Ovary (tissue), 9 donors: ENCODE data around the gene FLNA. TPM values are rescaled to one million over a fixed set of nuclear protein-coding genes. Genes with fewer than 3 reads are reported as not detected.
A peak's percentile ranks its signal among the peaks of the same experiment; 100 is the strongest.
"Not testable (repeated sequence)": the region's sequence is repeated elsewhere in the genome, so short reads cannot be mapped to it uniquely, and the experiment has no call there.

Experiments
- DNase-seq, 5 donors: peaks; one replicate each; pipeline ENCODE4 v3.0.0-alpha.2; 2019 to 2020
- H3K27ac ChIP-seq, 2 donors: fragments of 200-600 bp; one replicate each; pipeline versions ENCODE4 v1.5.1 to v1.8.0; 2019 to 2022
- H3K27me3 ChIP-seq: fragments of 200-600 bp; one replicate; pipeline ENCODE4 v1.8.0; 2022
- H3K36me3 ChIP-seq: fragments of 200-600 bp; sonication (generic); one replicate; pipeline ENCODE4 v1.5.1; 2019
- H3K4me1 ChIP-seq: one replicate; pipeline ENCODE4 v1.8.1; 2013; ENCODE audit warnings: mild to moderate bottlenecking, moderate library complexity; ENCODE audit not compliant: insufficient read depth
- H3K4me3 ChIP-seq: fragments of 200-600 bp; sonication (generic); one replicate; pipeline ENCODE4 v1.5.1; 2017
- H3K9me3 ChIP-seq, 2 donors: fragments of 200-600 bp in 1 of 2; sonication (generic) in 1 of 2; one replicate each; pipeline versions ENCODE4 v1.5.1 to v1.8.1; 2013 to 2019; ENCODE audit warnings: mild to moderate bottlenecking in 1 of 2, moderate library complexity in 1 of 2
- EP300 ChIP-seq: sonication (generic); formaldehyde crosslinking; IDR thresholded peaks from one replicate; pipeline ENCODE4 v1.6.1; 2017; ENCODE audit warnings: antibody characterized with exemption
- POLR2A ChIP-seq: fragments of 450-650 bp; IDR thresholded peaks from one replicate; pipeline ENCODE4 v1.6.1; 2017; ENCODE audit warnings: antibody characterized with exemption, mild to moderate bottlenecking, moderate library complexity
- WGBS, 3 donors: extraction: QIAGEN DNeasy Blood & Tissue Kit in 1 of 3; methylation state at CpG; one replicate each; pipeline versions ENCODE4 v1.1.5 to v1.1.7; 2013 to 2017; 5-methylcytosine and 5-hydroxymethylcytosine counted together
- intact Hi-C, 4 donors: fragments of 100-400 bp; cut with DNase I; formaldehyde crosslinking; loops; one replicate each; pipeline versions ENCODE4 v1.11.0 to v1.15.1; 2022 to 2023
- polyA plus RNA-seq, 2 donors: library from polyadenylated mRNA; stranded (reverse); fragments of 200-250 nt in 1 of 2; fragments of 350-450 nt in 1 of 2; fragmentation: Illumina TruSeq in 1 of 2; extraction: RNeasy Lipid Tissue Mini Kit (QIAGEN cat#74804) in 1 of 2; gene quantifications; one replicate each; pipeline ENCODE4 v1.2.3, GENCODE V29; 2013 to 2014
- total RNA-seq, 7 donors: library from RNA; depleted of rRNA in 2 of 7; stranded (reverse); fragments of >200 nt in 2 of 7; fragmentation: NEBNext Ultra II Directional in 3 of 7; extraction: Animal tissue kit (Norgen Biotek cat#: 25700) in 3 of 7; gene quantifications; one replicate each; pipeline versions ENCODE4 v1.1.0 to v1.2.4, GENCODE V29; 2016 to 2023
- TF ChIP-seq, protein P1 (sequence below), 3 donors: fragments of 450-650 bp in 2 of 3; fragments of 200-600 bp in 1 of 3; IDR thresholded peaks; one replicate each; pipeline versions ENCODE4 v1.5.1 to v1.8.0; 2016 to 2022; ENCODE audit warnings: antibody characterized with exemption in 3 of 3, mild to moderate bottlenecking in 1 of 3
- donor health status: DM: no; HTN: no; CAD: no; lungs with moderate emphysema.
- donor health status: DM: no; HTN: no; CAD: no.
- donor health status: Bipolar disorder and iron deficiency.
- donor health status: DM: yes; HTN: yes; CAD: no.
- donor health status: DM: no; HTN: no; CAD: no.
- donor health status: DM: yes; HTN: yes; CAD: no.

Gene FLNA
- total and polyA plus RNA-seq, 9 donors = 327 to 2,249 (median 885) TPM

DNA sequence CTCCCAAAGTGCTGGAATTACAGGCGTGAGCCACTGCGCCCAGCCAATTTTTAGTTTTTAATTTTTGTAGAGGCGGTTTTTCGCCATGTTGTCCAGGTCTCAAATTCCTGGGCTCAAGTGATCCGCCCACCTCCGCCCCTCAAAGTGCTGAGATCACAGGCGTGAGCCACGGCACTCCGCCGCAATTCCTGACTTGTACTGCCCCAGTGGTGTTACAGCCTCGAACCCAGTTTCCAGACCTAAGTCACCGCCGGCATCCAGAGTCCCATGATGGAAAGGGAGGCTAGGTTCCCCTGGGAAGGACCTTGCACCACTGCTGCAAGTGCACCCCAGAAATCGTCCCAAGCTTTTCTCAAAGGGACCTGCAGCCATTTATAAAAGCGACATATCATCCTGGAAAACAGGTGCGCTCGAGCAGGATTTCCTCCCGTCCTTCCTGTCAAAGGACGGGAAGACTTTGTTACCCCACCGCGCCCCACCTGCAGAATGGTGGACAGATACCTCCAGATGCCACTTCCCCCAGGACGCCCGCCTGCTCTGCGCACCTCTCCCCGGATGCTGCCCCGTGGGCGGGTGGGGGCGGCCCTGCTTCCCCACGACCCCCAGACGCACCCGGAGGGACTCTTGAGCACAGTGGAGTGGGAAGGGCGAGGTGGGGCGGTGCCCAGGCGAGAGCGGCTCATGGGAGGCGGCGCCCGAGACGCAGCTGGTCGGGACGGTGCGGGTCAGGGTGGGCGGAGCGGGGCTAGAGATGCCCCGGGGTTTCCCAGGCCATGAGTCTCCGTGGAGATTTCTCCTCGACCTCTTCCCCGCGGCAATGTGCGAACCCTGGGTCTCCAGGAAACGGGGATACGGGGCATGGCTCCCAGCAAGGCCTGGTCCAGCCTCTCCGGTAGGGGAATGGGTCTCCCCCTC is 22.8 kb upstream of the FLNA start:
- peak; percentile 78 to 88 (median 83) for DNase-seq
- no peaks in the 10 kb centered on the region for H3K4me1 ChIP-seq
- H3K4me3 ChIP-seq = peak overlapping the region; percentile 36
- H3K27ac ChIP-seq = peak overlapping the region; percentile 83 to 96
- peak; percentile 53 for TF ChIP-seq POLR2A
- TF ChIP-seq, protein P1, sequence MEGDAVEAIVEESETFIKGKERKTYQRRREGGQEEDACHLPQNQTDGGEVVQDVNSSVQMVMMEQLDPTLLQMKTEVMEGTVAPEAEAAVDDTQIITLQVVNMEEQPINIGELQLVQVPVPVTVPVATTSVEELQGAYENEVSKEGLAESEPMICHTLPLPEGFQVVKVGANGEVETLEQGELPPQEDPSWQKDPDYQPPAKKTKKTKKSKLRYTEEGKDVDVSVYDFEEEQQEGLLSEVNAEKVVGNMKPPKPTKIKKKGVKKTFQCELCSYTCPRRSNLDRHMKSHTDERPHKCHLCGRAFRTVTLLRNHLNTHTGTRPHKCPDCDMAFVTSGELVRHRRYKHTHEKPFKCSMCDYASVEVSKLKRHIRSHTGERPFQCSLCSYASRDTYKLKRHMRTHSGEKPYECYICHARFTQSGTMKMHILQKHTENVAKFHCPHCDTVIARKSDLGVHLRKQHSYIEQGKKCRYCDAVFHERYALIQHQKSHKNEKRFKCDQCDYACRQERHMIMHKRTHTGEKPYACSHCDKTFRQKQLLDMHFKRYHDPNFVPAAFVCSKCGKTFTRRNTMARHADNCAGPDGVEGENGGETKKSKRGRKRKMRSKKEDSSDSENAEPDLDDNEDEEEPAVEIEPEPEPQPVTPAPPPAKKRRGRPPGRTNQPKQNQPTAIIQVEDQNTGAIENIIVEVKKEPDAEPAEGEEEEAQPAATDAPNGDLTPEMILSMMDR (IDR thresholded peaks at IDR 0.05) = no peak
- no peak for TF ChIP-seq EP300
- intact Hi-C loops = no loop called here
- H3K36me3 ChIP-seq = no peaks in the 10 kb centered on the region
- no peaks in the 10 kb centered on the region for H3K9me3 ChIP-seq
- WGBS, 3 donors = 31 to 53% (median 32%) methylated on average over 51 to 53 of the region's 53 CpGs
- H3K27me3 ChIP-seq = no peaks in the 10 kb centered on the region

DNA sequence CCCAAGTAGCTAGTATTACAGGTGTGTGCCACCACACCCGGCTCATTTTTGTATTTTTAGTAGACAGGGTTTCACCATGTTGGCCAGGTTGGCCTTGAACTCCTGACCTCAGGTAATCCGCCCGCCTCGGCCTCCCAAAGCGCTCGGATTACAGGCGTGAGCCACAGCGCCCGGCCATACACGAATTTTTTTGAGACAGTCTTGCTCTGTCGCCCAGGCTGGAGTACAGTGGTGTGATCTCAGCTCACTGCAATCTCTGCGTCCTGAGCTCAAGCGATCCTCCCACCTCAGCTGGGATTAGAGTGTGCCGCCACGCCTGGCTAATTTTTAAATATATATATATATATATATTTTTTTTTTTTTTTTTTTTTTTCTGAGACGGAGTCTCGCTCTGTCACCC is 21.9 kb upstream of the FLNA start:
- H3K4me3 ChIP-seq, H3K9me3 ChIP-seq, H3K27me3 ChIP-seq, H3K36me3 ChIP-seq, H3K27ac ChIP-seq, H3K4me1 ChIP-seq, intact Hi-C loops: not testable (repeated sequence)
- 80 to 84% (median 83%) methylated on average over 17 of the region's 17 CpGs for WGBS, 3 donors
- DNase-seq = peak in 1 of 5 donors; percentile 25

DNA sequence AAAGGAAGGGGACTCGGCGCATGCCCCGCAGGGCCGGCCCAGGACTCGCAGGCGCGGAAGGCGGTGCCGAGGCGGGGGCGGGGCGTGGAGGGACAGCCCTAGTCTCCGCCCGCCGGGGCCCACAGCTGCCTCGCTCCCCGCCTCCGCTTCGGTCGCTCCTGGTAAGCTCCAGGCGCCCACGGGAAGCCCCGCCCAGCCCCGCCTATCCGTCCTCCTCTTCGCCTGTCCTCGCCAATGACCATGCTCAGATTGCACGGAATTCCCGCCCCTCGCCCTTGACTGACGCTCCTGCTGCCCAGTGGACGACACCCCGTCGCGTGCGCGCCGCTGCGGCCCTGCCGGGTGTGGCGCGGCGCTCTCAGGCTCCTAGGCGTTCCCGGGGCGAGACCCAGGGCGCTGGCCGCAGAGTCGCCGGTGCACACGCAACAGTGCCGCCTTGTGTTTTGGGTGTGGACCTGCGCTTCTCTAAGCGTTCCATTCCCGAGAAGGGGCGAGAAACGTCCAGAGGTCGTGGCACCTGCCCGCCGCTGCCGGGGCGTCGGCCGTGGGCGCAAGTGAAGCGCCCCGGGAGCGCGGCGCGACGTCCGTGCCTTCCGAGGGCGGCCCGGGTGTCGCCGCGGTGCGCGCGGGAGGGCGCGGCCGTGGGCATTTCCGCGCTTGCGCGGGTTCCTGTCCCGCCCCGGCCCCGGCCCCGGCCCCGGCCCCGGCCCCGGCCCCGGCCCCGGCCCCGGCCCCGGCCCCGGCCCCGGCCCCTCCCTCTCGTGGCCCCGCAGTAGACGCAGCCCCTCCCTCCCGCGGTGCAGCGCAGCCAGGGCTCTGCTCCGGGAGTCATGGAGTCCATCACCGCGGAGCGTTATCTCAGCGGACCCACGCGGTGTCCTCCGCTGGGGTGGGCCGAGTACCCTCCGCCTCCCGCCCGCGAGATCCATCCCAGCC is 15.6 kb upstream of the FLNA start:
- peak in 1 of 5 donors; percentile 33 for DNase-seq
- H3K27ac ChIP-seq, intact Hi-C loops, H3K27me3 ChIP-seq, H3K9me3 ChIP-seq, H3K36me3 ChIP-seq, H3K4me1 ChIP-seq: not testable (repeated sequence)
- peak overlapping the region; percentile 24 for H3K4me3 ChIP-seq
- 32 to 72% methylated on average over 15 to 30 of the region's 121 CpGs; no CpG with 5 or more reads in 1 of the 3 donors for WGBS, 3 donors

DNA sequence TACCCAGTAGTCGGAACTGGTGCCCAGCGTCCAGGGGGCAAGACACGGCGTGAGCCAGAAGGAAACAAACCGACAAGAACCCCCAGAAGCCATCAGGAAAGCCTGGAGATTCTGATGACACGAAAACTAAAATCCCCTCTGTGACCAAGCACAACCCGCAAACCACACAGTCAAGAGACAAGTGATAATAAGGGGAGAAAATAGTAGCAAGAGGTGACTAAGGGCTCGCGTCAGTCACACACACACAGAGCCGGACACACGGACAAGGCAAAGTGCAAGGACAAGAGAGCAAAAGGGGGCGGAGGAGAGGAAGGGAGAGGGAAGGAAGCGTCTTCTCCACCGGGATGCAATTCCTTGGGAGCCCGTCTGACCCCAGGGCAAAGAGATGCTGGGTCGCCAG is 14.2 kb upstream of the FLNA start:
- H3K9me3 ChIP-seq, H3K4me3 ChIP-seq, intact Hi-C loops, H3K27me3 ChIP-seq, H3K36me3 ChIP-seq, DNase-seq, H3K27ac ChIP-seq, H3K4me1 ChIP-seq: not testable (repeated sequence)
- no CpG with 5 or more reads among the region's 16 CpGs for WGBS, 3 donors

DNA sequence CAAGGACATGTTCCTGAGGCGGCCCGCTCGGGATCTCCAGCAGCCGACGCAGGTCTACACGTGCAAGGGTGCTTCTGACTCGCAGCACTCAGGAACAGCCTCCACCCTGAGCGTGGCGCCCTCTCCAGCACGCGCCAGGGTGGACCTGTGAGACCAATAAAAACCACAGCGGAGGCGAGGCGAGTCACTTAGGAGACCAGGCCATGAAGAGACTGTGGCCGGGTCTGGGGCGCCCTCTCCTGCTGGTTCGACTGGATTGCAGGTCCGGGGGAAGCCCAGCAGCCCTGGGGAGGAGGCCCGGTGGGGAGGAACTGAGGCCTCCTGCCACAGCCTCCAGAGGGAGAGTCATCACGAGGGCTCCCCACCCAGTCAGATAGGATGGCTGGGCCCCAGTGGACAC is 13.7 kb upstream of the FLNA start:
- intact Hi-C loops, DNase-seq, H3K9me3 ChIP-seq, H3K27me3 ChIP-seq, H3K36me3 ChIP-seq, H3K4me1 ChIP-seq, H3K4me3 ChIP-seq, H3K27ac ChIP-seq: not testable (repeated sequence)
- no CpG with 5 or more reads among the region's 20 CpGs for WGBS, 3 donors

DNA sequence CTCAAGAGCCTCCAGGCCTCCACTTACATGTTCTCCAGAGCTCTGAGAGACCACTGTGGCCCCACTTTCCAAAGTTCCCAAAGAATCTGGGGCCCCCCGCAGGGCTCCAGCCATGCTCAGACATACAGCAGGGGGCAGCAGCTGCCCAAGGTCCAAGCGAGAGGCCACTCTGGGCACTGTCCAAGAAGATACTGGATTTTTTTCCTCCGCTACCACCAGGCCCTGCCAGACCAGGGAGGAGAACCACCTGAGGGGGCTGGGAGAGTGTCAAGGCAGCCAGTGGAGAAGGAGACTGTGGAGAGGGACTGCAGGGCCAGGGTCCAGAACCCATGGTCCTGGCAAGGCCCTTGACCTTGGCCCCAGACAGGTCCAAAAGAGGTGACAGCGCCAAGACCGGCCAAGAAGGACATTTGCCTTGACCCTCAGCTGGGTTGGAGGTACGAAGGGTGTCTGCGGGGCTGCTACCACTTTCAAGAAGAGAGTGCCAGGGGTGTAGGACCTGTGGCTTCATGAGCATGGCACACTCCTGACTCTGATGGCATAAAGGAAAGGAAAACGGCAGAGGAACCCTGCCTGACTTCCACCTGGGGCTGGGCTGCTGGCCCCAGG is 10.0 kb upstream of the FLNA start:
- 35 to 47% (median 44%) methylated on average over 8 of the region's 8 CpGs for WGBS, 3 donors
- no peaks in the 10 kb centered on the region for H3K9me3 ChIP-seq
- no peak overlapping the region for H3K4me3 ChIP-seq
- intact Hi-C loops = no loop called here
- DNase-seq = peak; percentile 44 to 68 (median 61)
- H3K36me3 ChIP-seq = no peaks in the 10 kb centered on the region
- no peaks in the 10 kb centered on the region for H3K4me1 ChIP-seq
- H3K27me3 ChIP-seq = no peaks in the 10 kb centered on the region
- TF ChIP-seq, protein P1 (IDR thresholded peaks at IDR 0.05) = peak in 2 of 3 donors; percentile 16 to 40
- TF ChIP-seq POLR2A (no peak), EP300 (no peak)
- H3K27ac ChIP-seq = peak overlapping the region in 1 of 2 donors; percentile 16
